Measurements from ENCODE around the gene GREB1. TPM values are rescaled to one million over a fixed set of nuclear protein-coding genes. Genes with fewer than 3 reads are reported as not detected.

The GREB1 gene
- total RNA-seq, 1 donor from 2014 or later = 30.8 TPM

GRCh38 chr2:11625671-11626070 lies 91.8 kb downstream of the GREB1 start:
- H3K27me3 Mint-ChIP-seq (ENCODE audit: insufficient read depth, low read depth) = no peaks in the 10 kb centered on the region
- Histone ChIP-seq H3K9me3 (ENCODE audit: low read depth) (no peaks in the 10 kb centered on the region), H3K36me3 (peaks cover 18% of the 10 kb centered on the region), H3K27me3 (no peaks in the 10 kb centered on the region), H3K4me2 (no peak overlapping the region), H3F3A (ENCODE audit: low read depth) (no peaks in the 10 kb centered on the region), H3K4me3 (no peak overlapping the region), H4K20me1 (ENCODE audit: low read depth) (no peaks in the 10 kb centered on the region), H3K4me1 (no peaks in the 10 kb centered on the region), H3K27ac (no peak overlapping the region), H3K79me2 (ENCODE audit: low read depth) (no peaks in the 10 kb centered on the region), H2AFZ (replicated peaks) (no peak overlapping the region), H3K9ac (no peak overlapping the region)
- no peak for TF ChIP-seq EZH2phosphoT487 (IDR thresholded peaks at IDR 0.05)
- no peak for TF ChIP-seq EZH2 (IDR thresholded peaks at IDR 0.05)
- TF ChIP-seq, protein P1, sequence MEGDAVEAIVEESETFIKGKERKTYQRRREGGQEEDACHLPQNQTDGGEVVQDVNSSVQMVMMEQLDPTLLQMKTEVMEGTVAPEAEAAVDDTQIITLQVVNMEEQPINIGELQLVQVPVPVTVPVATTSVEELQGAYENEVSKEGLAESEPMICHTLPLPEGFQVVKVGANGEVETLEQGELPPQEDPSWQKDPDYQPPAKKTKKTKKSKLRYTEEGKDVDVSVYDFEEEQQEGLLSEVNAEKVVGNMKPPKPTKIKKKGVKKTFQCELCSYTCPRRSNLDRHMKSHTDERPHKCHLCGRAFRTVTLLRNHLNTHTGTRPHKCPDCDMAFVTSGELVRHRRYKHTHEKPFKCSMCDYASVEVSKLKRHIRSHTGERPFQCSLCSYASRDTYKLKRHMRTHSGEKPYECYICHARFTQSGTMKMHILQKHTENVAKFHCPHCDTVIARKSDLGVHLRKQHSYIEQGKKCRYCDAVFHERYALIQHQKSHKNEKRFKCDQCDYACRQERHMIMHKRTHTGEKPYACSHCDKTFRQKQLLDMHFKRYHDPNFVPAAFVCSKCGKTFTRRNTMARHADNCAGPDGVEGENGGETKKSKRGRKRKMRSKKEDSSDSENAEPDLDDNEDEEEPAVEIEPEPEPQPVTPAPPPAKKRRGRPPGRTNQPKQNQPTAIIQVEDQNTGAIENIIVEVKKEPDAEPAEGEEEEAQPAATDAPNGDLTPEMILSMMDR (IDR thresholded peaks at IDR 0.05) = no peak
- no peaks in the 10 kb centered on the region for H3K9me3 Mint-ChIP-seq
- no peaks in the 10 kb centered on the region for H3K4me1 Mint-ChIP-seq
- H3K36me3 Mint-ChIP-seq = peaks cover 65% of the 10 kb centered on the region
- no peak overlapping the region for H3K27ac Mint-ChIP-seq
- no peak for DNase-seq (ENCODE audit: low spot score)
- H3K4me3 Mint-ChIP-seq = no peak overlapping the region

GRCh38 chr2:11628675-11629074 lies 94.8 kb downstream of the GREB1 start:
- H3K9me3 Mint-ChIP-seq = no peaks in the 10 kb centered on the region
- H4K20me1 ChIP-seq (ENCODE audit: low read depth) = no peaks in the 10 kb centered on the region
- TF ChIP-seq, protein P1 (IDR thresholded peaks at IDR 0.05) = no peak
- TF ChIP-seq EZH2 (IDR thresholded peaks at IDR 0.05) = no peak
- no peak for TF ChIP-seq EZH2phosphoT487 (IDR thresholded peaks at IDR 0.05)
- no peak overlapping the region for H3K27ac ChIP-seq
- H3K36me3 Mint-ChIP-seq = peaks cover 78% of the 10 kb centered on the region
- no peaks in the 10 kb centered on the region for H3F3A ChIP-seq (ENCODE audit: low read depth)
- H3K4me3 ChIP-seq = no peak overlapping the region
- no peaks in the 10 kb centered on the region for H3K9me3 ChIP-seq (ENCODE audit: low read depth)
- H2AFZ ChIP-seq (replicated peaks) = no peak overlapping the region
- H3K4me3 Mint-ChIP-seq = no peak overlapping the region
- no peak for DNase-seq (ENCODE audit: low spot score)
- H3K27me3 ChIP-seq = no peaks in the 10 kb centered on the region
- H3K4me2 ChIP-seq = no peak overlapping the region
- H3K4me1 ChIP-seq = no peaks in the 10 kb centered on the region
- H3K4me1 Mint-ChIP-seq = no peaks in the 10 kb centered on the region
- H3K9ac ChIP-seq = no peak overlapping the region
- peaks cover 6% of the 10 kb centered on the region for H3K27me3 Mint-ChIP-seq (ENCODE audit: insufficient read depth, low read depth)
- no peak overlapping the region for H3K27ac Mint-ChIP-seq
- peaks cover 21% of the 10 kb centered on the region for H3K36me3 ChIP-seq
- no peaks in the 10 kb centered on the region for H3K79me2 ChIP-seq (ENCODE audit: low read depth)

DNA sequence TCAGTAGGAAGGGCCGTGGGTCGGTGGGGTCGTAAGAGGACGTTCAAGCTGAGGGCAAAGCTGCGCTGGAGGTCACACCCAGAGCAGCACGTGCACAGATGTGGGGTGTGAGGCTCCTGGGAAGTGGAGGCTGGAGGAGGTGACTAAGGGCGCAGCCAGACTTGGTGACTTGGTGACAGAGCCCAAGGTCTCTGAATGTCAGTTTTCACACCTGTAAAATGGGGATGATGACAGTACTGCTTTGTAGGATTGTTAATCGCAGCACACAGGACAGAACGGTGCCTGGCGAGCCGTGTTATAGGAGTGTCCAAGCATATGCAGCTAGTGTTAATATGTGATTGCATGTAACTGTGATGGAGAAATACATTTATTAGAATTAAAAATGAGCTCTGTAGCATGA lies 95.4 kb downstream of the GREB1 start:
- peaks cover 21% of the 10 kb centered on the region for H3K36me3 ChIP-seq
- peaks cover 74% of the 10 kb centered on the region for H3K36me3 Mint-ChIP-seq
- H3K9me3 ChIP-seq (ENCODE audit: low read depth) = no peaks in the 10 kb centered on the region

More for the DNA sequence above, 95.4 kb downstream of the GREB1 start:
- no peaks in the 10 kb centered on the region for H3K4me1 Mint-ChIP-seq
- no peaks in the 10 kb centered on the region for H3K9me3 Mint-ChIP-seq
- H3K4me3 Mint-ChIP-seq = no peak overlapping the region
- Histone ChIP-seq H3F3A (ENCODE audit: low read depth) (no peaks in the 10 kb centered on the region), H3K27me3 (no peaks in the 10 kb centered on the region), H3K4me2 (no peak overlapping the region), H3K4me1 (no peaks in the 10 kb centered on the region), H4K20me1 (ENCODE audit: low read depth) (no peaks in the 10 kb centered on the region), H3K27ac (no peak overlapping the region), H3K9ac (no peak overlapping the region), H3K4me3 (no peak overlapping the region), H2AFZ (replicated peaks) (no peak overlapping the region), H3K79me2 (ENCODE audit: low read depth) (no peaks in the 10 kb centered on the region)
- H3K27me3 Mint-ChIP-seq (ENCODE audit: insufficient read depth, low read depth) = peaks cover 6% of the 10 kb centered on the region
- TF ChIP-seq EZH2phosphoT487 (IDR thresholded peaks at IDR 0.05) (no peak), EZH2 (IDR thresholded peaks at IDR 0.05) (no peak)
- TF ChIP-seq, protein P1 (IDR thresholded peaks at IDR 0.05) = no peak
- DNase-seq (ENCODE audit: low spot score) = no peak
- H3K27ac Mint-ChIP-seq = no peak overlapping the region
